ENCODE data around the gene TMEM45B. TPM values are rescaled to one million over a fixed set of nuclear protein-coding genes. Genes with fewer than 3 reads are reported as not detected.

Gene TMEM45B
- polyA plus RNA-seq, 1 of the 3 experiments (the other 2 are of a cell fraction) = not detected

GRCh38 chr11:129840236-129840635 is 24.6 kb downstream of the TMEM45B start:
- no peaks in the 10 kb centered on the region for H3K9me2 ChIP-seq
- H3K27ac ChIP-seq (ENCODE audit: low read depth in 2 of 2, low read length in 1 of 2) = no peak overlapping the region
- H3K4me1 ChIP-seq (ENCODE audit: control insufficient read depth in 1 of 2, insufficient read depth in 2 of 2, low read depth in 1 of 2, low read length in 1 of 2) = no peaks in the 10 kb centered on the region
- H3K79me2 ChIP-seq (ENCODE audit: insufficient read depth) = no peaks in the 10 kb centered on the region
- 0 out of 2 replicates have a peak, but pooled peaks cover 5% of the 10 kb centered on the region for H3K9me3 ChIP-seq
- TF ChIP-seq MXI1 (IDR thresholded peaks at IDR 0.05; ENCODE audit: low read depth, low read length) (no peak), SMC3 (IDR thresholded peaks at IDR 0.05; ENCODE audit: low read depth, low read length) (no peak), IRF3 (IDR thresholded peaks at IDR 0.05; ENCODE audit: low read depth, low read length) (no peak), YY1 (IDR thresholded peaks at IDR 0.05; ENCODE audit: low read depth) (no peak), PBX3 (IDR thresholded peaks at IDR 0.05) (no peak), GATA2 (CRISPR knock-in tag; IDR thresholded peaks at IDR 0.05) (no peak), REST (IDR thresholded peaks at IDR 0.05; ENCODE audit: low read depth, low read length) (no peak), FOSL2 (IDR thresholded peaks at IDR 0.05; ENCODE audit: borderline replicate concordance, low read depth) (no peak), MAX (IDR thresholded peaks at IDR 0.05; ENCODE audit: low read depth) (no peak), EP300 (IDR thresholded peaks at IDR 0.05; ENCODE audit: borderline replicate concordance in 1 of 2, low read depth in 1 of 2, low read length in 1 of 2) (no peak), USF2 (IDR thresholded peaks at IDR 0.05; ENCODE audit: borderline replicate concordance, low read depth, low read length) (no peak), TEAD4 (IDR thresholded peaks at IDR 0.05; ENCODE audit: borderline replicate concordance, insufficient read depth) (no peak), JUND (IDR thresholded peaks at IDR 0.05) (no peak), FOXJ3 (CRISPR knock-in tag; IDR thresholded peaks at IDR 0.05) (no peak), POLR2AphosphoS5 (IDR thresholded peaks at IDR 0.05; ENCODE audit: low read depth, low read length) (no peak), SIN3A (IDR thresholded peaks at IDR 0.05; ENCODE audit: borderline replicate concordance, low read depth, low read length) (no peak)
- H2AFZ ChIP-seq (ENCODE audit: low read depth) = no peak overlapping the region
- ChIA-PET POLR2A (no interaction called here), CTCF (no interaction called here)
- H4K20me1 ChIP-seq (ENCODE audit: insufficient read depth) = no peaks in the 10 kb centered on the region
- peaks cover 30% of the 10 kb centered on the region; the same call in 1 of the 2 replicates for H3K27me3 ChIP-seq (ENCODE audit: insufficient read depth)
- H3K36me3 ChIP-seq (replicated peaks in 1 of 2; ENCODE audit: control insufficient read depth in 1 of 2, insufficient read depth in 2 of 2, low read length in 1 of 2) = no peaks in the 10 kb centered on the region
- H3F3A ChIP-seq (replicated peaks; ENCODE audit: insufficient read depth) = peaks cover 7% of the 10 kb centered on the region
- H3K9ac ChIP-seq = no peak overlapping the region
- 46% methylated on average over 4 of the region's 4 CpGs for WGBS (ENCODE audit: low lambda C conversion rate)
- DNase-seq = no peak
- no peak overlapping the region for H3K4me3 ChIP-seq (ENCODE audit: low read depth in 2 of 2, low read length in 1 of 2)
- H3K4me2 ChIP-seq = no peak overlapping the region
